ENCODE measurements around the gene SORBS1.

SORBS1 gene

GRCh38 chr10:95426482-95426881 lies 134.7 kb downstream of the SORBS1 start:
- no peak for DNase-seq (ENCODE audit: low read depth, low spot score)
- no CpG with 5 or more reads among the region's 5 CpGs for WGBS (ENCODE audit: insufficient coverage, insufficient read length)
- no peaks in the 10 kb centered on the region for H3K4me1 ChIP-seq (ENCODE audit: control insufficient read depth, insufficient read depth, low read length)
- H3K36me3 ChIP-seq (ENCODE audit: control insufficient read depth, insufficient read depth, low read length): no peaks in the 10 kb centered on the region
- H3K27me3 ChIP-seq (ENCODE audit: control insufficient read depth, insufficient read depth, low read length): no peaks in the 10 kb centered on the region
- H3K27ac ChIP-seq (ENCODE audit: low read length): no peak overlapping the region
- H3K9me3 ChIP-seq (ENCODE audit: control insufficient read depth, insufficient read depth, low read length): no peaks in the 10 kb centered on the region
- no peak overlapping the region for H3K4me3 ChIP-seq (ENCODE audit: low read length)

- no CpG with 5 or more reads among the region's 2 CpGs for WGBS (ENCODE audit: insufficient coverage, insufficient read length)
- no peak for DNase-seq (ENCODE audit: low read depth, low spot score)
- Histone ChIP-seq H3K4me3 (ENCODE audit: low read length) (no peak overlapping the region), H3K4me1 (ENCODE audit: control insufficient read depth, insufficient read depth, low read length) (no peaks in the 10 kb centered on the region), H3K27me3 (ENCODE audit: control insufficient read depth, insufficient read depth, low read length) (no peaks in the 10 kb centered on the region), H3K27ac (ENCODE audit: low read length) (no peak overlapping the region), H3K36me3 (ENCODE audit: control insufficient read depth, insufficient read depth, low read length) (no peaks in the 10 kb centered on the region), H3K9me3 (ENCODE audit: control insufficient read depth, insufficient read depth, low read length) (no peaks in the 10 kb centered on the region)
These were observed 135.3 kb downstream of the SORBS1 start for GRCh38 chr10:95425592-95426465.

GRCh38 chr10:95423164-95424005 lies 137.8 kb downstream of the SORBS1 start:
- no peak for DNase-seq (ENCODE audit: low read depth, low spot score)
- no peaks in the 10 kb centered on the region for H3K27me3 ChIP-seq (ENCODE audit: control insufficient read depth, insufficient read depth, low read length)
- no peak overlapping the region for H3K27ac ChIP-seq (ENCODE audit: low read length)
- no peaks in the 10 kb centered on the region for H3K9me3 ChIP-seq (ENCODE audit: control insufficient read depth, insufficient read depth, low read length)
- WGBS (ENCODE audit: insufficient coverage, insufficient read length): no CpG with 5 or more reads among the region's 6 CpGs
- no peak overlapping the region for H3K4me3 ChIP-seq (ENCODE audit: low read length)
- H3K4me1 ChIP-seq (ENCODE audit: control insufficient read depth, insufficient read depth, low read length): no peaks in the 10 kb centered on the region
- H3K36me3 ChIP-seq (ENCODE audit: control insufficient read depth, insufficient read depth, low read length): no peaks in the 10 kb centered on the region

- no peak overlapping the region for H3K4me3 ChIP-seq (ENCODE audit: low read length)
- H3K4me1 ChIP-seq (ENCODE audit: control insufficient read depth, insufficient read depth, low read length): no peaks in the 10 kb centered on the region
- no peaks in the 10 kb centered on the region for H3K36me3 ChIP-seq (ENCODE audit: control insufficient read depth, insufficient read depth, low read length)
- H3K27ac ChIP-seq (ENCODE audit: low read length): no peak overlapping the region
- DNase-seq (ENCODE audit: low read depth, low spot score): no peak
- H3K9me3 ChIP-seq (ENCODE audit: control insufficient read depth, insufficient read depth, low read length): no peaks in the 10 kb centered on the region
- H3K27me3 ChIP-seq (ENCODE audit: control insufficient read depth, insufficient read depth, low read length): no peaks in the 10 kb centered on the region
- no CpG with 5 or more reads among the region's 3 CpGs for WGBS (ENCODE audit: insufficient coverage, insufficient read length)
These were observed 138.9 kb downstream of the SORBS1 start for GRCh38 chr10:95422233-95422632.

- Histone ChIP-seq H3K27me3 (ENCODE audit: control insufficient read depth, insufficient read depth, low read length) (no peaks in the 10 kb centered on the region), H3K4me1 (ENCODE audit: control insufficient read depth, insufficient read depth, low read length) (no peaks in the 10 kb centered on the region), H3K9me3 (ENCODE audit: control insufficient read depth, insufficient read depth, low read length) (no peaks in the 10 kb centered on the region), H3K4me3 (ENCODE audit: low read length) (no peak overlapping the region), H3K36me3 (ENCODE audit: control insufficient read depth, insufficient read depth, low read length) (no peaks in the 10 kb centered on the region), H3K27ac (ENCODE audit: low read length) (no peak overlapping the region)
- DNase-seq (ENCODE audit: low read depth, low spot score): no peak
- WGBS (ENCODE audit: insufficient coverage, insufficient read length): no CpG with 5 or more reads among the region's 3 CpGs
These were observed 139.4 kb downstream of the SORBS1 start for GRCh38 chr10:95421782-95422181.

GRCh38 chr10:95419399-95419798 lies 141.8 kb downstream of the SORBS1 start:
- DNase-seq (ENCODE audit: low read depth, low spot score): no peak
- H3K27ac ChIP-seq (ENCODE audit: low read length): no peak overlapping the region
- no peak overlapping the region for H3K4me3 ChIP-seq (ENCODE audit: low read length)
- no peaks in the 10 kb centered on the region for H3K27me3 ChIP-seq (ENCODE audit: control insufficient read depth, insufficient read depth, low read length)
- no CpG with 5 or more reads among the region's 3 CpGs for WGBS (ENCODE audit: insufficient coverage, insufficient read length)
- no peaks in the 10 kb centered on the region for H3K36me3 ChIP-seq (ENCODE audit: control insufficient read depth, insufficient read depth, low read length)
- no peaks in the 10 kb centered on the region for H3K9me3 ChIP-seq (ENCODE audit: control insufficient read depth, insufficient read depth, low read length)
- peaks cover 2% of the 10 kb centered on the region; the same call in 1 of the 2 replicates for H3K4me1 ChIP-seq (ENCODE audit: control insufficient read depth, insufficient read depth, low read length)

GRCh38 chr10:95416973-95417372 lies 144.2 kb downstream of the SORBS1 start:
- no peak for DNase-seq (ENCODE audit: low read depth, low spot score)
- peaks cover 2% of the 10 kb centered on the region; the same call in 1 of the 2 replicates for H3K4me1 ChIP-seq (ENCODE audit: control insufficient read depth, insufficient read depth, low read length)
- no peaks in the 10 kb centered on the region for H3K9me3 ChIP-seq (ENCODE audit: control insufficient read depth, insufficient read depth, low read length)
- H3K27ac ChIP-seq (ENCODE audit: low read length): no peak overlapping the region
- WGBS (ENCODE audit: insufficient coverage, insufficient read length): no CpG with 5 or more reads among the region's 7 CpGs
- no peaks in the 10 kb centered on the region for H3K27me3 ChIP-seq (ENCODE audit: control insufficient read depth, insufficient read depth, low read length)
- no peak overlapping the region for H3K4me3 ChIP-seq (ENCODE audit: low read length)
- no peaks in the 10 kb centered on the region for H3K36me3 ChIP-seq (ENCODE audit: control insufficient read depth, insufficient read depth, low read length)

- no peak overlapping the region for H3K4me3 ChIP-seq (ENCODE audit: low read length)
- H3K27me3 ChIP-seq (ENCODE audit: control insufficient read depth, insufficient read depth, low read length): no peaks in the 10 kb centered on the region
- H3K9me3 ChIP-seq (ENCODE audit: control insufficient read depth, insufficient read depth, low read length): no peaks in the 10 kb centered on the region
- no peak for DNase-seq (ENCODE audit: low read depth, low spot score)
- no peak overlapping the region for H3K27ac ChIP-seq (ENCODE audit: low read length)
- peaks cover 2% of the 10 kb centered on the region; the same call in 1 of the 2 replicates for H3K4me1 ChIP-seq (ENCODE audit: control insufficient read depth, insufficient read depth, low read length)
- H3K36me3 ChIP-seq (ENCODE audit: control insufficient read depth, insufficient read depth, low read length): no peaks in the 10 kb centered on the region
- WGBS (ENCODE audit: insufficient coverage, insufficient read length): no CpG with 5 or more reads among the region's 4 CpGs
These were observed 144.9 kb downstream of the SORBS1 start for GRCh38 chr10:95416270-95416669.

- DNase-seq (ENCODE audit: low read depth, low spot score): no peak
- H3K4me3 ChIP-seq (ENCODE audit: low read length): no peak overlapping the region
- no CpG with 5 or more reads among the region's 16 CpGs for WGBS (ENCODE audit: insufficient coverage, insufficient read length)
- no peak overlapping the region for H3K27ac ChIP-seq (ENCODE audit: low read length)
- H3K27me3 ChIP-seq (ENCODE audit: control insufficient read depth, insufficient read depth, low read length): no peaks in the 10 kb centered on the region
- no peaks in the 10 kb centered on the region for H3K9me3 ChIP-seq (ENCODE audit: control insufficient read depth, insufficient read depth, low read length)
- H3K36me3 ChIP-seq (ENCODE audit: control insufficient read depth, insufficient read depth, low read length): no peaks in the 10 kb centered on the region
- H3K4me1 ChIP-seq (ENCODE audit: control insufficient read depth, insufficient read depth, low read length): peaks cover 2% of the 10 kb centered on the region; the same call in 1 of the 2 replicates
These were observed 145.5 kb downstream of the SORBS1 start for GRCh38 chr10:95415621-95416031.

GRCh38 chr10:95414844-95415485 lies 146.2 kb downstream of the SORBS1 start:
- Histone ChIP-seq H3K27ac (ENCODE audit: low read length) (no peak overlapping the region), H3K27me3 (ENCODE audit: control insufficient read depth, insufficient read depth, low read length) (no peaks in the 10 kb centered on the region), H3K4me3 (ENCODE audit: low read length) (no peak overlapping the region), H3K4me1 (ENCODE audit: control insufficient read depth, insufficient read depth, low read length) (peaks cover 2% of the 10 kb centered on the region), H3K36me3 (ENCODE audit: control insufficient read depth, insufficient read depth, low read length) (no peaks in the 10 kb centered on the region), H3K9me3 (ENCODE audit: control insufficient read depth, insufficient read depth, low read length) (no peaks in the 10 kb centered on the region)
- 100% methylated on average over 3 of the region's 10 CpGs for WGBS (ENCODE audit: insufficient coverage, insufficient read length)
- no peak for DNase-seq (ENCODE audit: low read depth, low spot score)
